CD4-positive, alpha-beta T cell treated with Interleukin-15 for 1 hour (primary cell): Measurements from ENCODE around the gene SRC.

Source experiments
- DNase-seq: peaks from one replicate; pipeline ENCODE4 v3.0.0-alpha.2; 2020

SRC gene

GRCh38 chr20:37385176-37385575, 39.2 kb downstream of the SRC start:
- no peak for DNase-seq

GRCh38 chr20:37385659-37386504, 39.9 kb downstream of the SRC start:
- DNase-seq: no peak

- no peak for DNase-seq
Measured at GRCh38 chr20:37386505-37387251, 40.7 kb downstream of the SRC start.

- no peak for DNase-seq
Measured at GRCh38 chr20:37387519-37388269, 41.8 kb downstream of the SRC start.

GRCh38 chr20:37388831-37389230, 42.9 kb downstream of the SRC start:
- DNase-seq: no peak

- no peak for DNase-seq
Measured at GRCh38 chr20:37389241-37389747, 43.4 kb downstream of the SRC start.

GRCh38 chr20:37389844-37390275, 43.9 kb downstream of the SRC start:
- no peak for DNase-seq

- no peak for DNase-seq
Measured at GRCh38 chr20:37390503-37390890, 44.6 kb downstream of the SRC start.

- DNase-seq: no peak
Measured at GRCh38 chr20:37390891-37391525, 45.1 kb downstream of the SRC start.

GRCh38 chr20:37392441-37393195, 46.7 kb downstream of the SRC start:
- DNase-seq: no peak

- no peak for DNase-seq
Measured at GRCh38 chr20:37393196-37393862, 47.4 kb downstream of the SRC start.

- DNase-seq: no peak
Measured at GRCh38 chr20:37393863-37394542, 48.1 kb downstream of the SRC start.

- no peak for DNase-seq
Measured at GRCh38 chr20:37394543-37395409, 48.8 kb downstream of the SRC start.

GRCh38 chr20:37395410-37395797, 49.5 kb downstream of the SRC start:
- DNase-seq: no peak

GRCh38 chr20:37395921-37396415, 50.0 kb downstream of the SRC start:
- no peak for DNase-seq

- no peak for DNase-seq
Measured at GRCh38 chr20:37396416-37397075, 50.6 kb downstream of the SRC start.

GRCh38 chr20:37397076-37397953, 51.4 kb downstream of the SRC start:
- no peak for DNase-seq
